22Rv1 (cell line): ENCODE data around the gene MYL1.

Experiments used
- ZFX ChIP-seq: fragments of 450-650 bp; IDR thresholded peaks from 2 replicates; pipeline ENCODE4 v1.6.1; 2017; ENCODE audit warnings: antibody characterized with exemption, borderline replicate concordance
- TF ChIP-seq, protein P1 (sequence below): fragments of 450-650 bp; IDR thresholded peaks from 2 replicates; pipeline ENCODE4 v1.5.1; 2017; ENCODE audit warnings: mild to moderate bottlenecking

- TF ChIP-seq, protein P1, sequence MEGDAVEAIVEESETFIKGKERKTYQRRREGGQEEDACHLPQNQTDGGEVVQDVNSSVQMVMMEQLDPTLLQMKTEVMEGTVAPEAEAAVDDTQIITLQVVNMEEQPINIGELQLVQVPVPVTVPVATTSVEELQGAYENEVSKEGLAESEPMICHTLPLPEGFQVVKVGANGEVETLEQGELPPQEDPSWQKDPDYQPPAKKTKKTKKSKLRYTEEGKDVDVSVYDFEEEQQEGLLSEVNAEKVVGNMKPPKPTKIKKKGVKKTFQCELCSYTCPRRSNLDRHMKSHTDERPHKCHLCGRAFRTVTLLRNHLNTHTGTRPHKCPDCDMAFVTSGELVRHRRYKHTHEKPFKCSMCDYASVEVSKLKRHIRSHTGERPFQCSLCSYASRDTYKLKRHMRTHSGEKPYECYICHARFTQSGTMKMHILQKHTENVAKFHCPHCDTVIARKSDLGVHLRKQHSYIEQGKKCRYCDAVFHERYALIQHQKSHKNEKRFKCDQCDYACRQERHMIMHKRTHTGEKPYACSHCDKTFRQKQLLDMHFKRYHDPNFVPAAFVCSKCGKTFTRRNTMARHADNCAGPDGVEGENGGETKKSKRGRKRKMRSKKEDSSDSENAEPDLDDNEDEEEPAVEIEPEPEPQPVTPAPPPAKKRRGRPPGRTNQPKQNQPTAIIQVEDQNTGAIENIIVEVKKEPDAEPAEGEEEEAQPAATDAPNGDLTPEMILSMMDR, result peak; percentile 69
- TF ChIP-seq ZFX, result no peak
Observed at GRCh38 chr2:210363261-210363660, 48.3 kb upstream of the MYL1 start.
